GM13977 (cell line): ENCODE measurements around the gene RAD51B.

Experiments
- DNase-seq: peaks from one replicate; pipeline ENCODE4 v3.0.0; 2012; ENCODE audit warnings: low spot score
- in situ Hi-C: fragments of 300-500 bp; cut with MboI; formaldehyde crosslinking; loops from one replicate; pipeline ENCODE4 v1.12.0; 2022; ENCODE audit warnings: low sequenced_read_pairs, low pct_unique_long_range_greater_than_20kb, mixed read lengths, inconsistent platforms; ENCODE audit not compliant: unreplicated experiment
- TF ChIP-seq, protein P1 (sequence below): IDR thresholded peaks from 2 replicates; pipeline ENCODE4 v1.5.1; 2012; ENCODE audit warnings: mild to moderate bottlenecking, control low read depth; ENCODE audit not compliant: insufficient read depth; ENCODE audit errors: extremely low read depth, missing control alignments

The RAD51B gene

DNA sequence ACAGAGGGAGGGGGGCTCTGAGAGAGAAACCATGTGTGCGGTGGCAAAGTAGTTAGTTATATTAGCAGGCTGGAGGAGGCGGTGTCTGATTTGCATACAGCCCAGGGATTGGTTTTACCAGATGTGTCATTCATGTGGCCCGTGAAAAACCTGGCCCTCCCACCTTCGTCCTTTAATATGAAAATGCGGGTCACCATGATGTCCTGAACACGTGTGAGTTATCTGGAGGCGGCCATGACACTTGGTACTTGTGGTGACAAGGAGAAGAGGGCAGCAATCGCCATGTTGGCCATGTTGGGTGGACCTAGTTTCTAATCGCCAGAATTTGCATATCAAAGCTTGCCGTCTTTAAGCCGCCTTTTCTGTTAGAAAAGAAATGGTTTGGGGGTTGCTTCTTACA, 108.8 kb downstream of the RAD51B start:
- DNase-seq: no peak
- in situ Hi-C loops: no loop called here
- TF ChIP-seq, protein P1, sequence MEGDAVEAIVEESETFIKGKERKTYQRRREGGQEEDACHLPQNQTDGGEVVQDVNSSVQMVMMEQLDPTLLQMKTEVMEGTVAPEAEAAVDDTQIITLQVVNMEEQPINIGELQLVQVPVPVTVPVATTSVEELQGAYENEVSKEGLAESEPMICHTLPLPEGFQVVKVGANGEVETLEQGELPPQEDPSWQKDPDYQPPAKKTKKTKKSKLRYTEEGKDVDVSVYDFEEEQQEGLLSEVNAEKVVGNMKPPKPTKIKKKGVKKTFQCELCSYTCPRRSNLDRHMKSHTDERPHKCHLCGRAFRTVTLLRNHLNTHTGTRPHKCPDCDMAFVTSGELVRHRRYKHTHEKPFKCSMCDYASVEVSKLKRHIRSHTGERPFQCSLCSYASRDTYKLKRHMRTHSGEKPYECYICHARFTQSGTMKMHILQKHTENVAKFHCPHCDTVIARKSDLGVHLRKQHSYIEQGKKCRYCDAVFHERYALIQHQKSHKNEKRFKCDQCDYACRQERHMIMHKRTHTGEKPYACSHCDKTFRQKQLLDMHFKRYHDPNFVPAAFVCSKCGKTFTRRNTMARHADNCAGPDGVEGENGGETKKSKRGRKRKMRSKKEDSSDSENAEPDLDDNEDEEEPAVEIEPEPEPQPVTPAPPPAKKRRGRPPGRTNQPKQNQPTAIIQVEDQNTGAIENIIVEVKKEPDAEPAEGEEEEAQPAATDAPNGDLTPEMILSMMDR: no peak

DNA sequence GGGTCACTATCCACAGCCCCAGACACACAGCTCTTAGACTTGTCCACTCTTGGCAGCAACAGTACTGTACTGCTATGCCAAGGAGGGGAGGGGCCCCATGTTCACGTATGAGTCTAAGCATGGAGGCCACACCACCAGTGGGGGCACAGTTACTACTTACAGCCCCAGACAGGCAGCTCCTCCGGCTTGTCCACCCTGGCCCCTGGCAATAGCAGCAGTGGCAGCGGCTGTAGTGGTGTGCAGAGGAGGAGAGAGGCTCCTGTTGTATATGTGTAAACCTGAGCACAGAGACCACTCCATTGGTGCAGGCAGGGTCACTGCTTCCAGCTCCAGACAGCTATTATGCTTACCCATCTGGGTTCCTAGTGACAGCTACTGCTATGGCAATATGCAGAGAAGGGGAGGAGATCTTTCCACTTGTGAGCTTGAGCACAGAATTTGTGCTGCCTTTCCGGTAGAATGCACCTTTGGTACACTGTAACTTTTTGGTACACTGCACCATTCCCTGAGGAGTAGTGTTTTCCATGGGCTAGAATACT, 113.2 kb downstream of the RAD51B start:
- in situ Hi-C loops: no loop called here

DNA sequence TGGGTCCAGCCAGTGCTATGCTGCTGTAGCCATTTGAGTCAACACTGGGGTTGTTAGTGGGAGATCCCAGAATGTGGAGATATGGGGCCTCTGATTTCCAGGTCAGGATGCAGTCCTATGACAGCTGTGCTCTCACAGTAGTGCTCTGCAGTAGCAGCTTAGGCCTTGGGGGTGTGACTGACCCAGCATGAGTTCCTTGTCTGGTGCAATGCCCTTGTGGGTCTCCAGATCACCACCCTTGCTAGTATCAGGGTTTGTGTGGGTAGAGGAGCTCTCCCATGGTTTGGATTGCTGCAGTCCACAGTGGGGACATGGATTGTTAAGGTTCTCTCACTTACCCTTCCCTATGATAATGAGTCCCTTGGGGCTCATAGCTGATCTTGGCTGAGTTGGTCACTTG, 113.7 kb downstream of the RAD51B start:
- in situ Hi-C loops: no loop called here

More for the DNA sequence above, 113.2 kb downstream of the RAD51B start:
- TF ChIP-seq, protein P1: no peak
- no peak for DNase-seq

DNA sequence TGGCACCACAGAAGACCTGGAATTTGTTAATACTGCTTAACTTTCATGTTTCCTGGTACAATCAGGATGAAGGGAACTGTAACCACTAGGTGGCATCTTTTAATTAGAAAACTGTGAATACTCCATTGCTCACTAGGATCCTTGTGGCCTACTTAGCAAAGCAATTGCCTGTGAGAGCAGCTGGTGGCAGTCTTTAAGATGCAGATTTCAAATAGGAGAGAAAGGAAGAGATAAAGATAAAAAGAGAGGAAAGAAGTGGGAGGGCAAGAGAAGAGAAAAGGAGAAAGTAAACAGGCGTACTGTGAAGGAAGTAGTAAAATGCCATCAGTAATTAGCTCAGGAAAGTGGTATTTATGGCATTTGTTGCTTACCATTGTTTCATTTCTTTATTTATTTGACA, 114.5 kb downstream of the RAD51B start:
- in situ Hi-C loops: no loop called here
- peak; percentile 57 for DNase-seq

More for the DNA sequence above, 113.7 kb downstream of the RAD51B start:
- no peak for DNase-seq
- TF ChIP-seq, protein P1: no peak

DNA sequence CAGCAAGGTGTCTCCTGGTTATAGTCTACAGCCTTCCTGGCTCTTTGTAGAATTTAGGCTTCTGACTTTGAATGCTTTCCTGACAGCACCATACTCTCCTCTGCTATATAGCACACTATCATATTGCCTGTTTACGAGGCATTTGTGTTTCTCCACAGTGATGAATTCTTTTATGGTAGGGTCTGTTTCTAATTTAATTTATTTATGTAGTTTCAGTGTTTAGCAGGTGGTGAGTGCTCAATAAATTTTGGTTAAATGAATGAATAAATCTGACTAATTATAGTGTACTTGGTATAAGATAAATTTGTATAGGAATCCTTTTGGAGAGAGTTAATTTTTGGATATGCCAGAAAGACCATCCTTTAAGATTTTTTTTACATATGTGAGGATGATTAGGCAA, 115.3 kb downstream of the RAD51B start:
- TF ChIP-seq, protein P1: no peak
- in situ Hi-C loops: no loop called here
- no peak for DNase-seq

More for the DNA sequence above, 114.5 kb downstream of the RAD51B start:
- TF ChIP-seq, protein P1: peak; percentile 54

DNA sequence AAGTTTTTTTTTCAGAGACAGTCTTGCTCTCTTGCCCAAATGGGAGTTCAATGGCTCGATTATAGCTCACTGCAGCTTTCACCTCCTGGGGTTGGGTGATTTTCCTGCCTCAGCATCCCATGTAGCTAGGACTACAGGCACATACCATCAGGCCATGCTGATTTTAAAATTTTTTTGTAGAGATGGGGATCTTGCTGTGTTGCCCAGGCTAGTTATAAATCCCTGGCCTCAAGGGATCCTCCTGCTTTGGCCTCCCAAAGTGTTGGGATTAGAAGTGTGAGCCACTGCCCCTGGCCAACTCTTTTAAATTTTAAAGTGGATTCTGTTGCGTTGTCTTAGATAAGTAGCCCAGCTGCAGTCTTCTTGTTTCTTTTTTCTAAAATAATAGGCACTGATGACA, 115.8 kb downstream of the RAD51B start:
- TF ChIP-seq, protein P1: no peak
- in situ Hi-C loops: no loop called here
- no peak for DNase-seq
